Measurements from ENCODE around the gene SHBG. TPM values are rescaled to one million over a fixed set of nuclear protein-coding genes. Genes with fewer than 3 reads are reported as not detected.

SHBG gene
- total and polyA plus RNA-seq, 2 of the 8 experiments (the other 6 are each of a cell fraction or from before 2014, with no cell fraction given): 1.1 to 1.2 TPM

DNA sequence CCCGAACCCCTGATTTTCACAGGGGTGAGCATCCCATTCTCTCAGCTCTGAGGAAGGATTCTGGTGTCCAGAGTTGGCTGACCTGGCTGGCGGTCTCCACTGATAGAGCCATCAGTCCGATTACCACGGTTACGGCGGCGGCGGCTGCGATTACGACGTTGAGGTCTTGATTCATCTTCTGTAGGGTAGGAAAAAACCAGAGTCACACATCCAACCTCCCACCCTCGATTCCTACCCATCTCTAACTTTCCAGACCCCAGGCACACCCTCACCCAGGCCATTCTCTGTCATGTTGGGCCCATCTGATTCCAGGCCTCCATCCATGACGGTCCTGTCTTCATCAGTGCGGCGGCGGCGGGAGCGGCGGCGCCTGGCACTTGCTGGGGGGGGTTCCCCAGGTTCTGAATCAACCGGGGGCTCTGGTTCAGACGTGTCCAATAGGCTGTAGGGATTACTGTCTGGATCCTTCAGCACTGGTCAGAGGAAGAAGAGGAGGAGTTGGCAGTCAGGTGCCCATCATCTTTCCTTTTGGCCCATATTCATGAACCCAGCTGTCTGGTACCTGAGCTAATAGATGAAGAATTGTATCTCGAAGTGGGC lies 37.4 kb upstream of the SHBG start:
- FAIRE-seq: no peak
- ChIA-PET CTCF (ENCODE audit: partially characterized antibody) (interaction anchor here (0.6 to 2.4 kb wide), 5 partner anchors 10 to 847 kb away, joined by 3 to 10 read pairs (median 3); partner anchors contain the start of gene CD68), POLR2A (ENCODE audit: partially characterized antibody) (interaction anchor here (1.2 to 28.5 kb wide), 8 partner anchors 8 to 275 kb away, joined by 4 to 1144 read pairs (median 6); partner anchors contain the start of genes CD68, FXR2, MPDU1 and SENP3)
- H3K27ac ChIP-seq (ENCODE audit: low read depth, low read length): no peak overlapping the region
- peak overlapping the region; percentile 74; the same call in 1 of the 2 replicates for H4K8ac ChIP-seq (ENCODE audit: extremely low read depth, insufficient read depth, low read length)
- H2BK5ac ChIP-seq (ENCODE audit: low read depth, low read length): no peak overlapping the region
- no peak overlapping the region for H3K4me3 ChIP-seq (ENCODE audit: extremely low read depth in 1 of 4, insufficient read depth in 2 of 4, low read depth in 3 of 4, low read length in 4 of 4)
- no peak overlapping the region for H3K56ac ChIP-seq (replicated peaks; ENCODE audit: insufficient read length, low read depth, low read length)
- no peak overlapping the region for H2BK12ac ChIP-seq (ENCODE audit: low read depth, low read length)
- no peak overlapping the region for H4K5ac ChIP-seq (ENCODE audit: insufficient read length, low read depth, low read length)
- H3K9me3 ChIP-seq (ENCODE audit: insufficient read depth in 2 of 2, low read depth in 1 of 2, low read length in 1 of 2): no peaks in the 10 kb centered on the region
- H3K23me2 ChIP-seq (ENCODE audit: low read depth, low read length): peaks cover 15% of the 10 kb centered on the region; the same call in 1 of the 2 replicates
- H3K27me3 ChIP-seq (replicated peaks in 1 of 4; ENCODE audit: control insufficient read depth in 3 of 4, extremely low read depth in 1 of 4, insufficient read depth in 3 of 4, low read length in 3 of 4): no peaks in the 10 kb centered on the region
- no peak overlapping the region for H3K23ac ChIP-seq (ENCODE audit: insufficient read length)
- no peak overlapping the region for H3K4me2 ChIP-seq (ENCODE audit: insufficient read depth in 1 of 2, low read depth in 2 of 2, low read length in 2 of 2)
- H3K18ac ChIP-seq (ENCODE audit: extremely low read depth, low read length): no peak overlapping the region
- WGBS, 2 experiments (ENCODE audit: extremely low coverage in 1 of 2, insufficient coverage in 1 of 2, insufficient read length in 1 of 2, insufficient replicate concordance in 2 of 2, low coverage in 1 of 2, low lambda C conversion rate in 2 of 2, missing lambda C conversion rate in 1 of 2): 94% methylated on average over 23 of the region's 23 CpGs; no CpG with 5 or more reads in 1 of the 2 experiments
- H2BK15ac ChIP-seq (ENCODE audit: low read length): no peak overlapping the region
- H4K91ac ChIP-seq (replicated peaks; ENCODE audit: insufficient read length, low read length): no peak overlapping the region
- no peak overlapping the region for H3K9ac ChIP-seq (replicated peaks in 1 of 4; ENCODE audit: extremely low read depth in 1 of 4, low read depth in 3 of 4, low read length in 3 of 4)
- no peak overlapping the region for H2BK20ac ChIP-seq (ENCODE audit: low read length)
- TF ChIP-seq CREB1 (IDR thresholded peaks at IDR 0.05): no peak
- no peak for TF ChIP-seq CBX5 (IDR thresholded peaks at IDR 0.05; ENCODE audit: low read depth, low read length)
- no peak for TF ChIP-seq TEAD4 (IDR thresholded peaks at IDR 0.05; ENCODE audit: low read depth, low read length)
- TF ChIP-seq BCL11A (IDR thresholded peaks at IDR 0.05; ENCODE audit: low read depth in 2 of 2, low read length in 2 of 2): no peak
- no peak for TF ChIP-seq SP1 (IDR thresholded peaks at IDR 0.05; ENCODE audit: low read depth, low read length)
- no peak for TF ChIP-seq FOSL1 (IDR thresholded peaks at IDR 0.05; ENCODE audit: insufficient read depth, low read depth, low read length)
- peaks cover 6 to 21% (median 18%) of the 10 kb centered on the region in 4 experiments for H3K4me1 ChIP-seq (replicated peaks in 1 of 4; ENCODE audit: control insufficient read depth in 3 of 4, insufficient read depth in 4 of 4, low read length in 3 of 4)
- H3K79me2 ChIP-seq (ENCODE audit: control insufficient read depth in 1 of 2, insufficient read depth in 2 of 2, low read length in 2 of 2): no peaks in the 10 kb centered on the region
- no peak overlapping the region for H2BK120ac ChIP-seq (replicated peaks; ENCODE audit: low read depth, low read length)
- no peak overlapping the region for H3K14ac ChIP-seq (ENCODE audit: insufficient read length)
- H2AK5ac ChIP-seq (ENCODE audit: low read depth, low read length): no peak overlapping the region
- H2AFZ ChIP-seq (ENCODE audit: low read length): no peak overlapping the region
- no peak overlapping the region for H3K4ac ChIP-seq (replicated peaks; ENCODE audit: insufficient read length, low read depth, low read length)
- DNase-seq (ENCODE audit: low read depth in 1 of 2, low spot score in 2 of 2): no peak
- peaks cover 17 to 58% (median 44%) of the 10 kb centered on the region in 4 experiments for H3K36me3 ChIP-seq (ENCODE audit: control insufficient read depth in 2 of 4, insufficient read depth in 4 of 4, low read length in 3 of 4)
- H4K20me1 ChIP-seq (replicated peaks in 1 of 2; ENCODE audit: control insufficient read depth in 1 of 2, insufficient read depth in 2 of 2, low read length in 2 of 2): peaks cover 0 to 2% of the 10 kb centered on the region in 2 experiments
- no peaks in the 10 kb centered on the region; the same call in 1 of the 2 replicates for H3K79me1 ChIP-seq (ENCODE audit: low read depth, low read length)
